ENCODE results near the gene ZNF141.

GRCh38 chr4:384311-385010, 46.8 kb downstream of the ZNF141 start:
- TF ChIP-seq CTCF (IDR thresholded peaks at IDR 0.05), result no peak
- no peak for TF ChIP-seq POLR2A (IDR thresholded peaks at IDR 0.05)
